Mucosa of stomach (tissue), 1 donor: ENCODE measurements around the gene SUPT20H.

ENCODE experiments used
- H3K27me3 ChIP-seq: one replicate; pipeline ENCODE4 v1.7.0; 2013; ENCODE audit warnings: mild to moderate bottlenecking, low read length; ENCODE audit not compliant: control insufficient read depth, insufficient read depth
- H3K36me3 ChIP-seq: one replicate; pipeline ENCODE4 v1.7.0; 2013; ENCODE audit warnings: low read length; ENCODE audit not compliant: control insufficient read depth, insufficient read depth
- H3K4me1 ChIP-seq: one replicate; pipeline ENCODE4 v1.7.0; 2013; ENCODE audit warnings: mild to moderate bottlenecking, low read length; ENCODE audit not compliant: control insufficient read depth, insufficient read depth
- H3K4me3 ChIP-seq: one replicate; pipeline ENCODE4 v1.7.0; 2013; ENCODE audit warnings: low read length
- H3K9ac ChIP-seq: one replicate; pipeline ENCODE4 v1.7.0; 2013; ENCODE audit warnings: mild to moderate bottlenecking, low read length, moderate library complexity
- H3K9me3 ChIP-seq: one replicate; pipeline ENCODE4 v1.7.0; 2013; ENCODE audit warnings: mild to moderate bottlenecking, low read length, moderate library complexity; ENCODE audit not compliant: control insufficient read depth
- donor health status: Pancreatic carcinoma.

SUPT20H gene

GRCh38 chr13:36992362-36992761, 67.1 kb downstream of the SUPT20H start:
- Histone ChIP-seq H3K9me3 (no peaks in the 10 kb centered on the region), H3K9ac (no peak overlapping the region), H3K4me1 (no peaks in the 10 kb centered on the region), H3K4me3 (no peak overlapping the region), H3K27me3 (no peaks in the 10 kb centered on the region), H3K36me3 (peaks cover 10% of the 10 kb centered on the region)

GRCh38 chr13:36986462-36987240, 72.8 kb downstream of the SUPT20H start:
- Histone ChIP-seq H3K9me3 (no peaks in the 10 kb centered on the region), H3K9ac (no peak overlapping the region), H3K27me3 (no peaks in the 10 kb centered on the region), H3K36me3 (peaks cover 4% of the 10 kb centered on the region), H3K4me3 (no peak overlapping the region), H3K4me1 (no peaks in the 10 kb centered on the region)

- H3K36me3 ChIP-seq, result no peaks in the 10 kb centered on the region
- H3K9ac ChIP-seq, result peak overlapping the region; percentile 25
- H3K4me3 ChIP-seq, result no peak overlapping the region
- no peaks in the 10 kb centered on the region for H3K27me3 ChIP-seq
- no peaks in the 10 kb centered on the region for H3K4me1 ChIP-seq
- no peaks in the 10 kb centered on the region for H3K9me3 ChIP-seq
These were observed 78.2 kb downstream of the SUPT20H start for GRCh38 chr13:36981156-36981743.

GRCh38 chr13:36979361-36980050, 80.0 kb downstream of the SUPT20H start:
- no peak overlapping the region for H3K9ac ChIP-seq
- H3K36me3 ChIP-seq, result no peaks in the 10 kb centered on the region
- H3K4me3 ChIP-seq, result no peak overlapping the region
- H3K9me3 ChIP-seq, result no peaks in the 10 kb centered on the region
- H3K27me3 ChIP-seq, result no peaks in the 10 kb centered on the region
- H3K4me1 ChIP-seq, result no peaks in the 10 kb centered on the region

GRCh38 chr13:36975172-36975571, 84.3 kb downstream of the SUPT20H start:
- H3K4me3 ChIP-seq, result no peak overlapping the region
- H3K4me1 ChIP-seq, result no peaks in the 10 kb centered on the region
- no peaks in the 10 kb centered on the region for H3K36me3 ChIP-seq
- H3K9ac ChIP-seq, result no peak overlapping the region
- no peaks in the 10 kb centered on the region for H3K27me3 ChIP-seq
- H3K9me3 ChIP-seq, result no peaks in the 10 kb centered on the region

- no peaks in the 10 kb centered on the region for H3K27me3 ChIP-seq
- H3K4me1 ChIP-seq, result no peaks in the 10 kb centered on the region
- H3K9ac ChIP-seq, result no peak overlapping the region
- H3K4me3 ChIP-seq, result no peak overlapping the region
- no peaks in the 10 kb centered on the region for H3K9me3 ChIP-seq
- no peaks in the 10 kb centered on the region for H3K36me3 ChIP-seq
These were observed 85.7 kb downstream of the SUPT20H start for GRCh38 chr13:36973621-36974295.

GRCh38 chr13:36973009-36973408, 86.5 kb downstream of the SUPT20H start:
- H3K36me3 ChIP-seq, result no peaks in the 10 kb centered on the region
- no peaks in the 10 kb centered on the region for H3K27me3 ChIP-seq
- no peak overlapping the region for H3K4me3 ChIP-seq

GRCh38 chr13:36966404-36966803, 93.1 kb downstream of the SUPT20H start:
- Histone ChIP-seq H3K4me1 (no peaks in the 10 kb centered on the region), H3K36me3 (peaks cover 11% of the 10 kb centered on the region), H3K4me3 (no peak overlapping the region), H3K27me3 (no peaks in the 10 kb centered on the region), H3K9ac (no peak overlapping the region), H3K9me3 (no peaks in the 10 kb centered on the region)

More at GRCh38 chr13:36973009-36973408, 86.5 kb downstream of the SUPT20H start:
- H3K9me3 ChIP-seq, result no peaks in the 10 kb centered on the region
- H3K9ac ChIP-seq, result no peak overlapping the region
- no peaks in the 10 kb centered on the region for H3K4me1 ChIP-seq

- Histone ChIP-seq H3K9me3 (no peaks in the 10 kb centered on the region), H3K4me3 (no peak overlapping the region), H3K36me3 (peaks cover 11% of the 10 kb centered on the region), H3K4me1 (no peaks in the 10 kb centered on the region), H3K9ac (no peak overlapping the region), H3K27me3 (no peaks in the 10 kb centered on the region)
These were observed 93.7 kb downstream of the SUPT20H start for GRCh38 chr13:36965767-36966166.

- Histone ChIP-seq H3K9ac (no peak overlapping the region), H3K27me3 (no peaks in the 10 kb centered on the region), H3K4me3 (no peak overlapping the region), H3K9me3 (no peaks in the 10 kb centered on the region), H3K4me1 (peaks cover 7% of the 10 kb centered on the region), H3K36me3 (peaks cover 7% of the 10 kb centered on the region)
These were observed 99.9 kb downstream of the SUPT20H start for GRCh38 chr13:36959456-36960116.
